Esophagus squamous epithelium (tissue), 4 donors: Measurements from ENCODE around the gene TANC1.

Experiments
- CTCF ChIP-seq, 6 experiments: fragments of 450-650 bp in 4 of 6; fragments of 200-600 bp in 2 of 6; sonication (generic) in 2 of 6; IDR thresholded peaks; one replicate each; pipeline ENCODE4 v1.5.1; 2016 to 2019; ENCODE audit warnings: antibody characterized with exemption in 6 of 6, mild to moderate bottlenecking in 4 of 6, moderate library complexity in 4 of 6
- POLR2A ChIP-seq, 4 donors: fragments of 450-650 bp; IDR thresholded peaks; one replicate each; pipeline ENCODE4 v1.6.1; 2017; ENCODE audit warnings: antibody characterized with exemption in 4 of 4, mild to moderate bottlenecking in 4 of 4, moderate library complexity in 3 of 4

GRCh38 chr2:159192371-159192918 is 224.0 kb downstream of the TANC1 start:
- no peak for TF ChIP-seq POLR2A (IDR thresholded peaks at IDR 0.05)
- no peak for TF ChIP-seq CTCF (IDR thresholded peaks at IDR 0.05)
